ENCODE results near the gene HNRNPLL. TPM values are rescaled to one million over a fixed set of nuclear protein-coding genes. Genes with fewer than 3 reads are reported as not detected.
A peak's percentile ranks its signal among the peaks of the same experiment; 100 is the strongest.

The HNRNPLL gene
- total and polyA plus RNA-seq, 2 of the 13 experiments (the other 11 are each of a cell fraction or from before 2014, with no cell fraction given), result 49.4 to 103 TPM

DNA sequence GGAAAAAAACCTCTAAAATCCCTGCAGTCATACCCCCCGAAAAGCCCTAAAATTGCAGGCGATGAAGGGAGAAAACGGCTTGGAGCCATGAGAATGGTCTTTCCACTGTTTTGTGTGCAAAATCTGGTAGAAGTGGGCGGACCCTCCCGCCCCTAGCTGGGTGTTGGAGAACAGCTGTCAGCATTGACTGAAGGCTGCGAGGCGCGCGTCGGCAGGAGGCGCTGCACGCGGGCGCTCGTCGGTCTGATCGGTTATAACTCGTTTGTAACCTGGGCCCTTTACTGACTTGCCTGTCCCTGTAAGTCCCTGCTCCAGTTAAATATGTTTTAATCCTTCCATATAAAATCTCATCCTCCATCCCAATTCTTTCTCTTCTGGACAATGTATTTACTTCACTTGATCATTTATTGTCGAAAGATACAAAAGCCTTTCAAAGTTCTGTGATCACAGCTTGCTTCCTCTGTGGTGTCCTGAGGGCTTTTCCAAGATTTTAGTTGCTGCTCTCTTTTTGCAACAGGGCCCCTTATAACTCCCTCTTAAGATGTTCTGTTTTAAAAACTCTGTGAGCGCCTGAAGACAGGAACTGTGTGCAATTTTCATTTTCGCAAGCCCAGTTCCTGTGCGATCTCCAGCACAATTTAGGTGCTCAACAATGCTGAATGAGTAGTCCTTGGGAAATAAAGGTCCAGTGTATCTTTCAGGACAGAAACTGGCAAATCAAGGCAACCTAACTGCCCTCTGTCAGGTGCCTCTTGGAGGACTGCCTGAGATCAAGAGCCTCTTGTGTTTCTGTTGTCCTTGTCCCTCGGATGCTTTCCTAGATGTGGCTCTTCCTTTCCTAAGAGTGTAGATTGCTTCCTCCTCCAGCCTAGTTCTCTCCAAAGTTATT is 918 bp upstream of the HNRNPLL start (continued):
- peak; percentile 48 for TF ChIP-seq PRPF4 (IDR thresholded peaks at IDR 0.05; ENCODE audit: low read depth, low read length, poor library complexity, severe bottlenecking)
- peak; percentile 97 for TF ChIP-seq EHMT2 (IDR thresholded peaks at IDR 0.05; ENCODE audit: borderline replicate concordance, low read depth, low read length)
- TF ChIP-seq MEF2D (CRISPR knock-in tag; IDR thresholded peaks at IDR 0.05), result 0 out of 2 replicates have a peak, but pooled peaks have one; percentile 46
- peak; percentile 77; the same call in 1 of the 2 replicates for TF ChIP-seq ZNF350 (CRISPR knock-in tag; IDR thresholded peaks at IDR 0.05; ENCODE audit: borderline replicate concordance, low read depth)
- peak; percentile 10; the same call in 1 of the 2 replicates for TF ChIP-seq TARDBP (CRISPR knock-in tag; IDR thresholded peaks at IDR 0.05)
- TF ChIP-seq ZNF10 (CRISPR knock-in tag; IDR thresholded peaks at IDR 0.05; ENCODE audit: borderline replicate concordance, low read depth), result no peak
- TF ChIP-seq KDM2A (CRISPR knock-in tag; IDR thresholded peaks at IDR 0.05; ENCODE audit: borderline replicate concordance, low read depth), result peak; percentile 47; the same call in 1 of the 2 replicates
- TF ChIP-seq, protein P1, sequence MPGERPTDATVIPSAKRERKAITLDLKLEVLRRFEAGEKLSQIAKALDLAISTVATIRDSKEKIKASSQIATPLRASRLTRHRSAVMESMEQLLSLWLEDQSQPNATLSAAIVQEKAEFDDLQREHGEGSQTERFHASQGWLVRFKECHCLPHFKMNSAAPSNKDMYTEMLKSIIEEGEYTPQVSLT (CRISPR knock-in tag; IDR thresholded peaks at IDR 0.05; ENCODE audit: borderline replicate concordance, low read depth), result 0 out of 2 replicates have a peak, but pooled peaks have one; percentile 0
- TF ChIP-seq RAD21 (CRISPR knock-in tag; IDR thresholded peaks at IDR 0.05), result peak; percentile 93
- TF ChIP-seq, protein P2, sequence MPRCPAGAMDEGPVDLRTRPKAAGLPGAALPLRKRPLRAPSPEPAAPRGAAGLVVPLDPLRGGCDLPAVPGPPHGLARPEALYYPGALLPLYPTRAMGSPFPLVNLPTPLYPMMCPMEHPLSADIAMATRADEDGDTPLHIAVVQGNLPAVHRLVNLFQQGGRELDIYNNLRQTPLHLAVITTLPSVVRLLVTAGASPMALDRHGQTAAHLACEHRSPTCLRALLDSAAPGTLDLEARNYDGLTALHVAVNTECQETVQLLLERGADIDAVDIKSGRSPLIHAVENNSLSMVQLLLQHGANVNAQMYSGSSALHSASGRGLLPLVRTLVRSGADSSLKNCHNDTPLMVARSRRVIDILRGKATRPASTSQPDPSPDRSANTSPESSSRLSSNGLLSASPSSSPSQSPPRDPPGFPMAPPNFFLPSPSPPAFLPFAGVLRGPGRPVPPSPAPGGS (CRISPR knock-in tag; IDR thresholded peaks at IDR 0.05), result no peak
- TF ChIP-seq SIN3A (IDR thresholded peaks at IDR 0.05; ENCODE audit: borderline replicate concordance, low read depth, low read length), result peak; percentile 96
- TF ChIP-seq ZBTB20 (CRISPR knock-in tag; IDR thresholded peaks at IDR 0.05; ENCODE audit: borderline replicate concordance, low read depth), result 0 out of 2 replicates have a peak, but pooled peaks have one; percentile 17
- 0 out of 2 replicates have a peak, but pooled peaks have one; percentile 35 for TF ChIP-seq SMAD3 (CRISPR knock-in tag; IDR thresholded peaks at IDR 0.05)
- TF ChIP-seq ZNF235 (CRISPR knock-in tag; IDR thresholded peaks at IDR 0.05; ENCODE audit: borderline replicate concordance), result 0 out of 2 replicates have a peak, but pooled peaks have one; percentile 45
- TF ChIP-seq RAD51 (IDR thresholded peaks at IDR 0.05; ENCODE audit: borderline replicate concordance), result no peak
- no peak for TF ChIP-seq TCF12 (IDR thresholded peaks at IDR 0.05)
- 0 out of 2 replicates have a peak, but pooled peaks have one; percentile 21 for TF ChIP-seq TCF12 (CRISPR knock-in tag; IDR thresholded peaks at IDR 0.05)
- TF ChIP-seq AGO2 (optimal IDR thresholded peaks at IDR 0.05; ENCODE audit: low read depth, low read length), result no peak
- TF ChIP-seq, protein P3, sequence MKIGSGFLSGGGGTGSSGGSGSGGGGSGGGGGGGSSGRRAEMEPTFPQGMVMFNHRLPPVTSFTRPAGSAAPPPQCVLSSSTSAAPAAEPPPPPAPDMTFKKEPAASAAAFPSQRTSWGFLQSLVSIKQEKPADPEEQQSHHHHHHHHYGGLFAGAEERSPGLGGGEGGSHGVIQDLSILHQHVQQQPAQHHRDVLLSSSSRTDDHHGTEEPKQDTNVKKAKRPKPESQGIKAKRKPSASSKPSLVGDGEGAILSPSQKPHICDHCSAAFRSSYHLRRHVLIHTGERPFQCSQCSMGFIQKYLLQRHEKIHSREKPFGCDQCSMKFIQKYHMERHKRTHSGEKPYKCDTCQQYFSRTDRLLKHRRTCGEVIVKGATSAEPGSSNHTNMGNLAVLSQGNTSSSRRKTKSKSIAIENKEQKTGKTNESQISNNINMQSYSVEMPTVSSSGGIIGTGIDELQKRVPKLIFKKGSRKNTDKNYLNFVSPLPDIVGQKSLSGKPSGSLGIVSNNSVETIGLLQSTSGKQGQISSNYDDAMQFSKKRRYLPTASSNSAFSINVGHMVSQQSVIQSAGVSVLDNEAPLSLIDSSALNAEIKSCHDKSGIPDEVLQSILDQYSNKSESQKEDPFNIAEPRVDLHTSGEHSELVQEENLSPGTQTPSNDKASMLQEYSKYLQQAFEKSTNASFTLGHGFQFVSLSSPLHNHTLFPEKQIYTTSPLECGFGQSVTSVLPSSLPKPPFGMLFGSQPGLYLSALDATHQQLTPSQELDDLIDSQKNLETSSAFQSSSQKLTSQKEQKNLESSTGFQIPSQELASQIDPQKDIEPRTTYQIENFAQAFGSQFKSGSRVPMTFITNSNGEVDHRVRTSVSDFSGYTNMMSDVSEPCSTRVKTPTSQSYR (CRISPR knock-in tag; IDR thresholded peaks at IDR 0.05; ENCODE audit: borderline replicate concordance), result 0 out of 2 replicates have a peak, but pooled peaks have one; percentile 31
- TF ChIP-seq MEIS1 (CRISPR knock-in tag; IDR thresholded peaks at IDR 0.05; ENCODE audit: borderline replicate concordance), result peak; percentile 95
- peak; percentile 90; the same call in 1 of the 2 replicates for TF ChIP-seq SNAI1 (CRISPR knock-in tag; IDR thresholded peaks at IDR 0.05; ENCODE audit: borderline replicate concordance)
- TF ChIP-seq ISX (CRISPR knock-in tag; conservative IDR thresholded peaks at IDR 0.05), result no peak
- peak; percentile 69 for TF ChIP-seq HDAC2 (CRISPR knock-in tag; IDR thresholded peaks at IDR 0.05)
- no peak for TF ChIP-seq NFKBIZ (CRISPR knock-in tag; IDR thresholded peaks at IDR 0.05)
- 0 out of 2 replicates have a peak, but pooled peaks have one; percentile 3 for TF ChIP-seq ZNF660 (CRISPR knock-in tag; IDR thresholded peaks at IDR 0.05; ENCODE audit: borderline replicate concordance, low read depth)
